Loucy (cell line): ENCODE measurements around the gene ODC1.

Experiments used
- CTCF ChIP-seq: fragments of 200-600 bp; sonication (generic); conservative IDR thresholded peaks from 2 replicates; pipeline ENCODE4 v1.5.1; 2014; ENCODE audit warnings: mild to moderate bottlenecking, antibody characterized with exemption, low read length
- EZH2phosphoT487 ChIP-seq: fragments of 200-600 bp; IDR thresholded peaks from 2 replicates; pipeline ENCODE4 v1.6.1; 2018; ENCODE audit warnings: antibody characterized with exemption, mild to moderate bottlenecking, moderate library complexity, borderline replicate concordance

GRCh38 chr2:10392100-10392499 is 56.0 kb downstream of the ODC1 start:
- TF ChIP-seq CTCF, result no peak
- TF ChIP-seq EZH2phosphoT487, result no peak
